GM06990 (cell line): ENCODE measurements around the gene RAB3B.

Experiments
- DNase-seq: peaks from one replicate; pipeline ENCODE4 v3.0.0-alpha.2; 2011; ENCODE audit not compliant: insufficient read length; ENCODE audit errors: extremely low read depth
- H3K27me3 ChIP-seq: replicated peaks from 2 replicates; pipeline ENCODE4 v1.6.0; 2011; ENCODE audit warnings: low read length; ENCODE audit not compliant: control insufficient read depth, insufficient read depth
- H3K36me3 ChIP-seq: 2 replicates; pipeline ENCODE4 v1.5.1; 2011; ENCODE audit warnings: low read length; ENCODE audit not compliant: control insufficient read depth, insufficient read depth
- H3K4me3 ChIP-seq: replicated peaks from 2 replicates; pipeline ENCODE4 v1.5.1; 2011; ENCODE audit warnings: low read depth, mild to moderate bottlenecking, control low read depth, low read length
- CTCF ChIP-seq: IDR thresholded peaks from 2 replicates; pipeline ENCODE4 v1.5.1; 2011; ENCODE audit warnings: low read length, control low read depth, mild to moderate bottlenecking, inconsistent platforms; ENCODE audit not compliant: insufficient read depth, poor library complexity, severe bottlenecking

The RAB3B gene

GRCh38 chr1:51907079-51907702 lies 83.3 kb downstream of the RAB3B start:
- DNase-seq = no peak
- TF ChIP-seq CTCF = no peak
- Histone ChIP-seq H3K4me3 (no peak overlapping the region), H3K27me3 (0 out of 2 replicates have a peak, but pooled peaks cover 1% of the 10 kb centered on the region), H3K36me3 (no peaks in the 10 kb centered on the region)

- H3K4me3 ChIP-seq = no peak overlapping the region
- H3K36me3 ChIP-seq = no peaks in the 10 kb centered on the region
- DNase-seq = no peak
- TF ChIP-seq CTCF = no peak
- H3K27me3 ChIP-seq = 0 out of 2 replicates have a peak, but pooled peaks cover 1% of the 10 kb centered on the region
Observed at GRCh38 chr1:51906306-51907078, 84.0 kb downstream of the RAB3B start.

GRCh38 chr1:51902456-51902855 lies 88.0 kb downstream of the RAB3B start:
- TF ChIP-seq CTCF = no peak
- H3K27me3 ChIP-seq = 0 out of 2 replicates have a peak, but pooled peaks cover 1% of the 10 kb centered on the region
- DNase-seq = no peak
- no peaks in the 10 kb centered on the region for H3K36me3 ChIP-seq
- H3K4me3 ChIP-seq = no peak overlapping the region

- Histone ChIP-seq H3K36me3 (no peaks in the 10 kb centered on the region), H3K27me3 (0 out of 2 replicates have a peak, but pooled peaks cover 1% of the 10 kb centered on the region), H3K4me3 (no peak overlapping the region)
- no peak for DNase-seq
- no peak for TF ChIP-seq CTCF
Observed at GRCh38 chr1:51901151-51901550, 89.3 kb downstream of the RAB3B start.

- 0 out of 2 replicates have a peak, but pooled peaks cover 1% of the 10 kb centered on the region for H3K27me3 ChIP-seq
- no peaks in the 10 kb centered on the region for H3K36me3 ChIP-seq
- no peak for TF ChIP-seq CTCF
- DNase-seq = no peak
- no peak overlapping the region for H3K4me3 ChIP-seq
Observed at GRCh38 chr1:51899022-51899421, 91.5 kb downstream of the RAB3B start.
